HK-2 (cell line): Measurements from ENCODE around the gene PRKAG1.

Source experiments
- DNase-seq: peaks from one replicate; pipeline ENCODE4 v3.0.0-alpha.2; 2018; ENCODE audit not compliant: unreplicated experiment

PRKAG1 gene

GRCh38 chr12:48981757-48982157 lies 36.8 kb downstream of the PRKAG1 start:
- no peak for DNase-seq

- DNase-seq: peak; percentile 52
Measured at GRCh38 chr12:48980953-48981756, 37.4 kb downstream of the PRKAG1 start.

- DNase-seq: no peak
Measured at GRCh38 chr12:48980389-48980952, 38.1 kb downstream of the PRKAG1 start.

- no peak for DNase-seq
Measured at GRCh38 chr12:48979602-48980388, 38.8 kb downstream of the PRKAG1 start.

GRCh38 chr12:48978741-48979601 lies 39.6 kb downstream of the PRKAG1 start:
- DNase-seq: no peak

- no peak for DNase-seq
Measured at GRCh38 chr12:48978291-48978740, 40.3 kb downstream of the PRKAG1 start, which contains the start of gene WNT1. WNT1 (plus strand) TSS chr12:48978322; CDS start chr12:48978651, 329 bp downstream.

GRCh38 chr12:48977290-48978281 lies 41.0 kb downstream of the PRKAG1 start:
- DNase-seq: peak; percentile 62

- DNase-seq: no peak
Measured at GRCh38 chr12:48973941-48974673, 44.5 kb downstream of the PRKAG1 start.

- no peak for DNase-seq
Measured at GRCh38 chr12:48973531-48973930, 45.0 kb downstream of the PRKAG1 start.

- no peak for DNase-seq
Measured at GRCh38 chr12:48972952-48973483, 45.6 kb downstream of the PRKAG1 start.

- peak; percentile 74 for DNase-seq
Measured at GRCh38 chr12:48972213-48972951, 46.2 kb downstream of the PRKAG1 start.

GRCh38 chr12:48970702-48971334 lies 47.8 kb downstream of the PRKAG1 start:
- DNase-seq: no peak

- no peak for DNase-seq
Measured at GRCh38 chr12:48969833-48970701, 48.5 kb downstream of the PRKAG1 start.

- no peak for DNase-seq
Measured at GRCh38 chr12:48969160-48969771, 49.3 kb downstream of the PRKAG1 start.

- DNase-seq: no peak
Measured at GRCh38 chr12:48968467-48968866, 50.1 kb downstream of the PRKAG1 start.

GRCh38 chr12:48967991-48968390 lies 50.6 kb downstream of the PRKAG1 start:
- no peak for DNase-seq
